ENCODE results near the gene TSFM.

The TSFM gene

DNA sequence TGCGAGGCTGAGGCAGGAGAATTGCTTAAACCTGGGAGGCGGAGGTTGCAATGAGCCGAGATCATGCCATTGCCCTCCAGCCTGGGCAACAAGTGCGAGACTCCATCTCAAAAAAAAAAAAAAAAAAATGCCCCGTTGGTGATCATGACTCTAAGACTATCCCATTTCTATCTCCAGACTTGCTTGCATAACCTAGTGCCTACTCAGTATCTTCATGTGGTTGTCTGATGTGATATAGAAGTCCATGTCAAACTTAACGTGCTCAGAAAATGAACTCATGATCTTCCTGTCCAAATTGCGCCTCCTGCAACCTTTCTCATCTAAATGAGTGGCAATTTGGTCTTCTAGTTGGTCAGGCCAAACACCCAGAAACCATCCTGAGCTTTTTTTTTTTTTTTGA, 4.7 kb upstream of the TSFM start:
- DNase-seq (ENCODE audit: low read depth in 1 of 2, low spot score in 1 of 2): no peak

- no peak for DNase-seq (ENCODE audit: low read depth in 1 of 2, low spot score in 1 of 2)
Observed at GRCh38 chr12:57779736-57780135, 2.9 kb upstream of the TSFM start.

- no peak for DNase-seq (ENCODE audit: low read depth in 1 of 2, low spot score in 1 of 2)
Observed at GRCh38 chr12:57780284-57780897, 2.2 kb upstream of the TSFM start.

DNA sequence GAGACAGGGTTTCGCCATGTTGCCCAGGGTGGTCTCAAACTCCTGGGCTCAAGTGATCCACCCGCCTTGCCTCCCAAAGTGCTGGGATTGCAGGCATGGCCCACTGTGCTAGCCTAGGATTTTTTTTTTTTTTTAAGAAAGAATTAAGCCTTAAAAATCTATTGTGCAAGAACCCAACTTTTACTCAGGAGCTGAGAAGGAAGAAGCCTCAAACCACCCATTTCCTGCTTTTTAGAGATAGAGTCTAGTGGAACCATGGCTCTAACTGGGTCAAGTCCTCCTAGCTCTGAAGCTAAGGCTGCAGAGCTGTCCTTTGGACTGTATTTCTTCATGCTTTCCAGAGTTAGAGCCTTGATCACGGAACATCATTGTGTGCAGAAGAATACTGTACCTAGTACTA, 1.3 kb upstream of the TSFM start:
- DNase-seq (ENCODE audit: low read depth in 1 of 2, low spot score in 1 of 2): no peak

- DNase-seq (ENCODE audit: low read depth in 1 of 2, low spot score in 1 of 2): no peak
Observed at GRCh38 chr12:57781801-57782200, 786 bp upstream of the TSFM start.

- no peak for DNase-seq (ENCODE audit: low read depth in 1 of 2, low spot score in 1 of 2)
Observed at GRCh38 chr12:57782243-57782607, 362 bp upstream of the TSFM start.

DNA sequence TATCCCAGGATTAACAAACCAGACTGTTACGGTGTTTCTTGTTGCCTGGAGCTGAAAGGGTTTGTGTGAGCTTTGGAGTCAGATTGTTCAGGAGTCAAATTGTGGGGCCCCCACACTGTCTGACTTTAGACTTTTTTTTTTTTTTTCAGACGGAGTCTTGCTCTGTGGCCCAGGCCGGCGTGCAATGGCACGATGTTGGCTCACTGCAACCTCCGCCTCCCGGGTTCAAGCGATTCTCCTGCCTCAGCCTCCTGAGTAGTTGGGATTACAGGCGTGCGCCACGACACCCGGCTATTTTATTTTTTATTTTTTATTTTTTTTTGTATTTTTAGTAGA, 847 bp downstream of the TSFM start:
- no peak for DNase-seq (ENCODE audit: low read depth in 1 of 2, low spot score in 1 of 2)

GRCh38 chr12:57783861-57784260, 1.3 kb downstream of the TSFM start:
- DNase-seq (ENCODE audit: low read depth in 1 of 2, low spot score in 1 of 2): no peak

DNA sequence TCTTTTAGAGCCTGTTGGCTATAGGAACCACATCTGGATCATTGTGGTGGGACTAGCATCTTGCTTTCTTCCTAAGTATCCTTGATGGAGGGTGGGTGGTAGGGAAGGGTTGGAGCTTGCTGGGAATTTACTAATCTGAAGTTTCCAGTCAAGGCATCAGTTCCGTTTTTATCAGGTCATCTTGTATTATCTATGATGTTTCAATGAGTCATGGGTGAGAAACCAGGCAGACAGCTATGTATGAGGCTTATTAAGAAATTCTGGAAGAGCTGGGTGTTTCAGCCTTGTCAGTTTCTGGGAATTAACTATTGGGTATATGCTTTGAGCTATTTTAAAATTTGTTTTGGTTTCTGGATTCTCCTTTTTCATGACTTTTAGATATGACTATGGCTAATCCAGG, 11.3 kb downstream of the TSFM start:
- DNase-seq (ENCODE audit: low read depth in 1 of 2, low spot score in 1 of 2): no peak

- no peak for DNase-seq (ENCODE audit: low read depth in 1 of 2, low spot score in 1 of 2)
Observed at GRCh38 chr12:57795354-57795753, 12.8 kb downstream of the TSFM start.

DNA sequence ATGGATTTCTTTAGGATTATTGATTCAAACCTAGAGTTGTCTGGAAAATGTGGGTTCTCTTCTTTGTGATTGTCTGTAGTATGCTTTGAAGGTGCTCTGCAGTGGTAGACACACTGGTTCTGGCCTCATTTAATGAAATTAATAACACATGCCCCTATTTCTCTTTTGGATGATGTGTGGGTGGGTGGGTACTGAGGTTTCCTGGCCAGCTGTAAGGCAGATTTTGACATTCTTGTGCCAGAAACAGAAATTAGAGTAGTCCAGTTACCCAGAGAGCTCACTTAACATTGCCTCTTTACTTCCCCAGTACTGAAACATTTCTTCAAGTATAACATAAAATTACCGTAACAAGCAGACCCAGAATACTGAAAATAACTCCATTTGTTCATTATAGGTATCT, 14.4 kb downstream of the TSFM start:
- DNase-seq (ENCODE audit: low read depth in 1 of 2, low spot score in 1 of 2): no peak

DNA sequence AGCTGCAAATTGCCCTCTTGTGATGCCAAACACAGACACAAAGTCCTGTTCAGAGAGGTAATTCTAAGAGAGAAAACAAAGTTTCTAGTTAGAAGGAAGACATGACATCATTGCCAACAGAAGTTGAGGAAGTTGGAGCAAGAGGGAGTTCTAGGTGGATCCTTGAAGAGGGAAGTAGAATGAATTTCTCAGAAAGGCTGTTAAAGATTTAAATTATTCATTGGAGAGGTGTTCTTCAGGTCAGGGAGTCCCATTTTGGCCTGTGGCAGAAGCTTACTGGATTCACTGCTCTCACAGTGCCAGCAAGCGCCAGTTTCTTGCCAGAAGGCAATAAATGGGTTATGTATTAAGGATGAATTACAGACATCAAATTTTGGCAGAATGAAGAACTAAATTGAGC, 15.3 kb downstream of the TSFM start:
- no peak for DNase-seq (ENCODE audit: low read depth in 1 of 2, low spot score in 1 of 2)

DNA sequence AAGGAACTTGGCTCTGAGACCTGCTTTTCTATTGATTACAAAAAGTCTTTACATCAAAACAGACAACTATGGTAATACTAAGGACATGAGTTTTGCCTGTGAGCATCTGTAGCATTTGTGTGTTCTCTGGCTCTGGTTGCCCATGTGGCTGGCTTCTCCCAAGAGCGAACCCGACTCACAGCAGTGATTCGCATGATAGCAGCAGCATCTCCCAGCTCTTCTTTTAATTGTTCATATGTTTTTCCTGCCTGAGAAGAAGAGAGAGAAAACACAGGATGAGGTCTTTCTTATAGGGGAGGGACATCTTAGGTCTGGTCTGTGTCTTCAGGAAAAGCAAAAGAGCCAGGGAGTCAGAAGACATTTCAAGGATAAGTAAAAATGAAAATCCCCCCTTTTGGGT, 18.4 kb downstream of the TSFM start:
- no peak for DNase-seq (ENCODE audit: low read depth in 1 of 2, low spot score in 1 of 2)

GRCh38 chr12:57802607-57803006, 20.0 kb downstream of the TSFM start:
- DNase-seq (ENCODE audit: low read depth in 1 of 2, low spot score in 1 of 2): no peak

- no peak for DNase-seq (ENCODE audit: low read depth in 1 of 2, low spot score in 1 of 2)
Observed at GRCh38 chr12:57803319-57803893, 20.8 kb downstream of the TSFM start.

- DNase-seq (ENCODE audit: low read depth in 1 of 2, low spot score in 1 of 2): no peak
Observed at GRCh38 chr12:57806677-57807076, 24.1 kb downstream of the TSFM start.

DNA sequence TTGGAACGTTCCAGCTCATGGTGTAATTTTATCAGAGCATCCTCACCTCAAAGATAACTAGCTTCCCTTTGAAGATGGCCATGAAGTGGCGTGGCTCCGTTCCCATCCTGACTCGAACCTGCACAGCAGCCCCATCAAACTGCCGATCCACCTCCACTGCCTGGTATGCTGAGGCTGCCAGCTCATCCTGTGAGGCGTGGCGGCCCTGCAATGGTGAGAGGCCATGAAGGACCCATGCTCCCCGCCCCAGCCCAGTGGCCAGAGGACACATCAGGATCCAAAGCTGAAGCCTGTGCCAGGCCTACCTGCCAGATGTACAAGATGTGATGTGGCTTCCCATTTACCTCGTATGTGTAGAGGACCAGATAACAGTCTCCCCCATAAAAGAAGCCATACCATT, 24.7 kb downstream of the TSFM start:
- DNase-seq (ENCODE audit: low read depth in 1 of 2, low spot score in 1 of 2): no peak

GRCh38 chr12:57808351-57808750, 25.8 kb downstream of the TSFM start:
- DNase-seq (ENCODE audit: low read depth in 1 of 2, low spot score in 1 of 2): no peak

GRCh38 chr12:57809425-57809824, 26.8 kb downstream of the TSFM start:
- no peak for DNase-seq (ENCODE audit: low read depth in 1 of 2, low spot score in 1 of 2)

- no peak for DNase-seq (ENCODE audit: low read depth in 1 of 2, low spot score in 1 of 2)
Observed at GRCh38 chr12:57810450-57810849, 27.9 kb downstream of the TSFM start.

DNA sequence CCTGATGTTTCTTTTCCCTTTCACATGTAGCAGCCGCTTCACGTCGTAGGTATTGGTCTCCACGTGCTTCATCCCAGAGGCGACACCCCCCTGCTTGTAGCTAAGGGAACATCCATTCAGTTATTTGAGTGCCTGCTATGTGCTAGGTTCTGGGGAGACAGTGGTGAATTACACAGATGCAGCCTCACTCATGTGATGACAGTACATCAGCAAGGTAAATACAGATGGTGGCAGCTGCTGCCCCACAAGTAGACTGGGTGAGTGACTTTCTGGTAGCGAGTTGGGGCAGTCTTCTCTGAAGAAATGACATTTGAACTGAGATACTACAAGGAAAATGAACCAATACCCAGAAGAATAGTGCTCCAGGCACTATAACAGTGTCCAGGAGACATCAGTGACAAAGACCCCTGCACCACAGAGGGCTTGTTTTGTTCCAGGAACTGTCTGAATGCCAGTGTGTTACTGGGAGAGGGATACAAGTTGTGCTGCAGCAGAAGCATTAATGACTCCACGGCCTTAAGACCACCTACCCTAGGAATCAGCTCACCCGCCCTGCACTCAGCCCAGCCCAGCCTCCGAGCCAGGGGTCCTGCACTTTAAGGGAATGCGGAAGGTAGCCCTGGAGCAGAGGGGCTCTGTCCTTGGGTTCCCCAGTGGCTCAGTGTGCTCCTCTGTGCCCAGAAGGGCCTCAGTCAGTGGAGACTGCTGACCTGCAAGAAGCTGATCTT, 28.6 kb downstream of the TSFM start:
- DNase-seq (ENCODE audit: low read depth in 1 of 2, low spot score in 1 of 2): no peak

DNA sequence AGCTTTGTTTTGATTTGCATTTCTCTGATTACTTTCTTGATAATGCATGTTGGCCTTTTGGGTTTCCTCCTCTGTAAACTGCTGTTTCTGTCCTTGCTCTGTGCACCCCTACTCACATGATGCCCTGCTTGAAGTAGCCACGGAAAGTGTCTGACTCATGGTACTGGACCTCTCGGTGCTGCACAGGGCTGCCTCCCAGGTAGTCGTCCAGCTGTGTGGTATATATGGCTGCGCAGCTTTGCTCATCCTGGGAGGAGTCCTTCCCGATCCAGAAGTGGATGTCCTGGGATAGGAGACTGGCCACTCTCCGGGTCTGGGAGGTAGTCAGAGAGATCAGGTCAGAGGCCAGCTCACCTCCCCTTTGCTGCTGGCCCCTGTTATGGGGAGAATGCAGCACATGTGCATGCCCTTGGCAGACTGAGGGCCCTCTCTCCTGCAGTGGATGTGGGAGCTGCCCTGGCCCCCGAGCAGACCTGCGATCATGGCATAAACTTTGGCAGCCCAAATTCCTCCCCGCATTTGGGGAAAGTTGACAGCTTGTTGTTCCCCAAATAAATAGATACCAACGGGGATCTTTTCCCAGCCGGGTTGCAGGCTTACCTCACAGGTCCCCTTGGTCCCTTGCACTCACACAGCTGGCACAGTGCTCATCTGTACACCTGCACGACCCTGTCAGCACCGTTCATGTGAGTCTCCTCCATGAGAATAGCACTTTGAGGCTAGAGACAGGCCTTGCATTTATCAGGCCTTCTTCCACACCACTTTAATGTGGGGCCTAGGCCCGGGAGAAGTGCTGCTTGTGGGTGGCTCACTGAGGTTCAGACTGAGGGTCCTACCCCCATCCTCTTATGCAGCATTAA, 30.8 kb downstream of the TSFM start:
- no peak for DNase-seq (ENCODE audit: low read depth in 1 of 2, low spot score in 1 of 2)

Measured in activated CD4-positive, alpha-beta T cell treated with anti-CD3 and anti-CD28 coated beads, Interleukin-2, amount 50 U/mL, for 24 hours (primary cell).